Prostate gland (tissue), 2 donors: Measurements from ENCODE around the gene SMARCA4. TPM values are rescaled to one million over a fixed set of nuclear protein-coding genes. Genes with fewer than 3 reads are reported as not detected.

Source experiments
- DNase-seq: peaks from one replicate; pipeline ENCODE4 v3.0.0-alpha.2; 2019; ENCODE audit warnings: low spot score
- H3K27ac ChIP-seq, 2 donors: fragments of 200-600 bp; sonication (generic); 2 replicates each; pipeline ENCODE4 v1.5.1; 2017 to 2019
- H3K27me3 ChIP-seq: fragments of 200-600 bp; sonication (generic); replicated peaks from 2 replicates; pipeline ENCODE4 v1.5.1; 2019; ENCODE audit not compliant: insufficient read depth
- H3K36me3 ChIP-seq, 2 donors: fragments of 200-600 bp; sonication (generic); 1 replicate in 1 of 2; 2 replicates in 1 of 2; pipeline versions ENCODE4 v1.5.1 to v1.8.1; 2017 to 2019
- H3K4me1 ChIP-seq: fragments of 200-600 bp; sonication (generic); replicated peaks from 2 replicates; pipeline ENCODE4 v1.5.1; 2019
- H3K4me3 ChIP-seq, 2 donors: fragments of 200-600 bp; sonication (generic); 2 replicates each; pipeline ENCODE4 v1.5.1; 2017 to 2019
- H3K9me3 ChIP-seq: fragments of 200-600 bp; sonication (generic); 2 replicates; pipeline ENCODE4 v1.5.1; 2017
- CTCF ChIP-seq, 4 experiments: fragments of 200-600 bp in 2 of 4; fragments of 450-650 bp in 2 of 4; sonication (generic) in 2 of 4; IDR thresholded peaks; 1 replicate in 3 of 4; 2 replicates in 1 of 4; pipeline ENCODE4 v1.5.1; 2016 to 2019; ENCODE audit warnings: antibody characterized with exemption in 4 of 4, mild to moderate bottlenecking in 2 of 4, moderate library complexity in 2 of 4
- POLR2A ChIP-seq: fragments of 450-650 bp; IDR thresholded peaks from one replicate; pipeline ENCODE4 v1.6.1; 2016; ENCODE audit warnings: antibody characterized with exemption, mild to moderate bottlenecking
- POLR2AphosphoS5 ChIP-seq: sonication (generic); formaldehyde crosslinking; IDR thresholded peaks from one replicate; pipeline ENCODE4 v1.6.1; 2017; ENCODE audit warnings: antibody characterized with exemption
- WGBS: methylation state at CpG from one replicate; pipeline ENCODE4 v1.1.5; 2018; 5-methylcytosine and 5-hydroxymethylcytosine counted together
- intact Hi-C: fragments of 100-400 bp; cut with DNase I; formaldehyde crosslinking; loops from one replicate; pipeline ENCODE4 v1.14.2; 2022
- small RNA-seq, 2 donors: library from RNA; depleted of rRNA; stranded (forward); fragments of <200 nt; gene quantifications; one replicate each; pipeline ENCODE3, GENCODE V24; 2016
- total RNA-seq, 2 donors: library from RNA; depleted of rRNA; stranded (reverse); fragments of >200 nt; gene quantifications; one replicate each; pipeline ENCODE4 v1.1.0, GENCODE V29; 2016

The SMARCA4 gene
- total RNA-seq, 2 donors from 2014 or later, result 98.5 to 152 TPM

GRCh38 chr19:11105014-11105636, 144.3 kb downstream of the SMARCA4 start:
- intact Hi-C loops, result no loop called here
- H3K36me3 ChIP-seq, result peaks cover 0 to 23% of the 10 kb centered on the region in 2 donors
- no peak for TF ChIP-seq POLR2A
- no peak for TF ChIP-seq POLR2AphosphoS5
- TF ChIP-seq CTCF (IDR thresholded peaks at IDR 0.05), result no peak
- no peaks in the 10 kb centered on the region for H3K27me3 ChIP-seq
- no peaks in the 10 kb centered on the region for H3K4me1 ChIP-seq
- H3K27ac ChIP-seq, result no peak overlapping the region
- WGBS, result 92% methylated on average over 19 of the region's 36 CpGs
- DNase-seq, result no peak
- no peak overlapping the region for H3K4me3 ChIP-seq
- H3K9me3 ChIP-seq, result no peaks in the 10 kb centered on the region

- no peaks in the 10 kb centered on the region for H3K4me1 ChIP-seq
- H3K36me3 ChIP-seq, result peaks cover 0 to 23% of the 10 kb centered on the region in 2 donors
- TF ChIP-seq POLR2A, result no peak
- no peak overlapping the region for H3K4me3 ChIP-seq
- intact Hi-C loops, result no loop called here
- DNase-seq, result no peak
- no peaks in the 10 kb centered on the region for H3K9me3 ChIP-seq
- H3K27me3 ChIP-seq, result no peaks in the 10 kb centered on the region
- 77% methylated on average over 13 of the region's 13 CpGs for WGBS
- no peak overlapping the region for H3K27ac ChIP-seq
Observed at GRCh38 chr19:11106477-11106876, 145.6 kb downstream of the SMARCA4 start.

GRCh38 chr19:11108746-11109145, 147.9 kb downstream of the SMARCA4 start:
- no peak for TF ChIP-seq CTCF (IDR thresholded peaks at IDR 0.05)
- TF ChIP-seq POLR2A, result no peak
- no peak for TF ChIP-seq POLR2AphosphoS5
- 92% methylated on average over 6 of the region's 6 CpGs for WGBS
- H3K9me3 ChIP-seq, result no peaks in the 10 kb centered on the region
- H3K27ac ChIP-seq, result no peak overlapping the region
- intact Hi-C loops, result no loop called here
- H3K27me3 ChIP-seq, result no peaks in the 10 kb centered on the region
- DNase-seq, result no peak
- H3K4me3 ChIP-seq, result no peak overlapping the region
- H3K4me1 ChIP-seq, result no peaks in the 10 kb centered on the region
- H3K36me3 ChIP-seq, result peaks cover 7 to 16% of the 10 kb centered on the region in 2 donors

- H3K4me1 ChIP-seq, result no peaks in the 10 kb centered on the region
- intact Hi-C loops, result no loop called here
- no peak overlapping the region for H3K27ac ChIP-seq
- H3K36me3 ChIP-seq, result peaks cover 8 to 13% of the 10 kb centered on the region in 2 donors
- no peak overlapping the region for H3K4me3 ChIP-seq
- TF ChIP-seq POLR2AphosphoS5 (no peak), POLR2A (no peak), CTCF (IDR thresholded peaks at IDR 0.05) (no peak)
- H3K9me3 ChIP-seq, result no peaks in the 10 kb centered on the region
- 90% methylated on average over 10 of the region's 15 CpGs for WGBS
- no peak for DNase-seq
- H3K27me3 ChIP-seq, result no peaks in the 10 kb centered on the region
Observed at GRCh38 chr19:11111117-11111770, 150.4 kb downstream of the SMARCA4 start.

- Histone ChIP-seq H3K4me3 (no peak overlapping the region), H3K36me3 (peaks cover 8 to 14% of the 10 kb centered on the region in 2 donors), H3K27ac (no peak overlapping the region), H3K4me1 (no peaks in the 10 kb centered on the region), H3K9me3 (no peaks in the 10 kb centered on the region), H3K27me3 (no peaks in the 10 kb centered on the region)
- DNase-seq, result no peak
- 76% methylated on average over 8 of the region's 8 CpGs for WGBS
- intact Hi-C loops, result no loop called here
- TF ChIP-seq CTCF (IDR thresholded peaks at IDR 0.05) (no peak), POLR2AphosphoS5 (no peak), POLR2A (no peak)
Observed at GRCh38 chr19:11111771-11112144, 150.9 kb downstream of the SMARCA4 start.

Small RNAs within 50 kb of the gene (small RNA-seq; reads per million reads assigned to genes)
- gene RF02271, result 0 reads per million in 2 donors
- gene RN7SL192P, result 0.28 to 0.50 reads per million in 2 donors

Other genes with a start within 250 kb of the SMARCA4 start
- 100 to 1,000 TPM; 137 to 279 TPM for gene DNM2, start 243.0 kb upstream of the SMARCA4 start, total RNA-seq
- 10 to 100 TPM; 41.9 to 47.8 TPM for gene TMED1, start 124.8 kb upstream of the SMARCA4 start, total RNA-seq
- gene C19orf38, start 112.6 kb upstream of the SMARCA4 start, total RNA-seq, result 1 to 10 TPM in 1 of 2 donors, under 1 TPM in 1; 0.91 to 6.4 TPM
- 10 to 100 TPM; 14.5 to 54.4 TPM for gene CARM1, start 89.5 kb upstream of the SMARCA4 start, total RNA-seq
- 10 to 100 TPM; 84.8 to 87.1 TPM for gene YIPF2, start 32.4 kb upstream of the SMARCA4 start, total RNA-seq
- gene TIMM29, start 32.2 kb upstream of the SMARCA4 start, total RNA-seq, result 10 to 100 TPM; 34.9 to 47.9 TPM
- gene LDLR, start 128.4 kb downstream of the SMARCA4 start, total RNA-seq, result 10 to 100 TPM; 17.4 to 41.5 TPM
- gene SPC24, start 194.8 kb downstream of the SMARCA4 start, total RNA-seq, result 1 to 10 TPM in 1 of 2 donors, under 1 TPM in 1; 0.73 to 5.0 TPM
- 100 to 1,000 TPM; 150 to 370 TPM for gene KANK2, start 236.5 kb downstream of the SMARCA4 start, total RNA-seq